Cardiac septum (tissue), 1 donor: Measurements from ENCODE around the gene PRIMA1. TPM values are rescaled to one million over a fixed set of nuclear protein-coding genes. Genes with fewer than 3 reads are reported as not detected.

Experiments
- DNase-seq: peaks from one replicate; pipeline ENCODE4 v3.0.0-alpha.2; 2020; ENCODE audit warnings: low spot score
- intact Hi-C: fragments of 100-400 bp; cut with DNase I; formaldehyde crosslinking; loops from one replicate; pipeline ENCODE4 v1.14.0; 2022
- total RNA-seq: library from RNA; stranded (reverse); fragmentation: NEBNext Ultra II Directional; extraction: Animal tissue kit (Norgen Biotek cat#: 25700); gene quantifications from one replicate; pipeline ENCODE4 v1.2.1, GENCODE V29; 2021
- donor health status: DM: no; HTN: no; CAD: no.

The PRIMA1 gene
- total RNA-seq, 1 donor from 2014 or later, result 2.3 TPM

GRCh38 chr14:93799617-93799988, 11.3 kb upstream of the PRIMA1 start:
- intact Hi-C loops, result no loop called here
- no peak for DNase-seq

- intact Hi-C loops, result no loop called here
Measured at GRCh38 chr14:93797536-93797935, 9.3 kb upstream of the PRIMA1 start.

GRCh38 chr14:93797071-93797470, 8.8 kb upstream of the PRIMA1 start:
- intact Hi-C loops, result no loop called here
- DNase-seq, result no peak

More at GRCh38 chr14:93797536-93797935, 9.3 kb upstream of the PRIMA1 start:
- no peak for DNase-seq

GRCh38 chr14:93794756-93795155, 6.5 kb upstream of the PRIMA1 start:
- DNase-seq, result no peak
- intact Hi-C loops, result no loop called here

GRCh38 chr14:93793555-93794324, 5.5 kb upstream of the PRIMA1 start:
- DNase-seq, result no peak
- intact Hi-C loops, result no loop called here

- intact Hi-C loops, result no loop called here
- no peak for DNase-seq
Measured at GRCh38 chr14:93792391-93792790, 4.1 kb upstream of the PRIMA1 start.

GRCh38 chr14:93790966-93791365, 2.7 kb upstream of the PRIMA1 start:
- intact Hi-C loops, result no loop called here
- no peak for DNase-seq

GRCh38 chr14:93789228-93790130, 1.2 kb upstream of the PRIMA1 start:
- DNase-seq, result no peak
- intact Hi-C loops, result loop anchor here (2.0 to 5.0 kb wide), 3 partner anchors 47 to 135 kb away; no protein-coding TSS in a partner anchor

GRCh38 chr14:93788543-93789227, 400 bp upstream of the PRIMA1 start:
- no peak for DNase-seq
- intact Hi-C loops, result loop anchor here (2.0 to 5.0 kb wide), 3 partner anchors 46 to 134 kb away; no protein-coding TSS in a partner anchor

GRCh38 chr14:93787465-93788292, 606 bp downstream of the PRIMA1 start:
- intact Hi-C loops, result loop anchor here (2.0 to 5.0 kb wide), 3 partner anchors 45 to 133 kb away; no protein-coding TSS in a partner anchor
- no peak for DNase-seq

- DNase-seq, result no peak
- intact Hi-C loops, result loop anchor here (5.0 kb wide), 1 partner anchor 107 kb away; no protein-coding TSS in a partner anchor
Measured at GRCh38 chr14:93785423-93785822, 2.9 kb downstream of the PRIMA1 start.

- no peak for DNase-seq
- intact Hi-C loops, result loop anchor here (5.0 kb wide), 1 partner anchor 107 kb away; no protein-coding TSS in a partner anchor
Measured at GRCh38 chr14:93784878-93785277, 3.4 kb downstream of the PRIMA1 start.

GRCh38 chr14:93780813-93781400, 7.4 kb downstream of the PRIMA1 start:
- intact Hi-C loops, result no loop called here
- no peak for DNase-seq

GRCh38 chr14:93778856-93779629, 9.2 kb downstream of the PRIMA1 start:
- intact Hi-C loops, result no loop called here
- DNase-seq, result no peak

- intact Hi-C loops, result no loop called here
- DNase-seq, result no peak
Measured at GRCh38 chr14:93778453-93778852, 9.8 kb downstream of the PRIMA1 start.

GRCh38 chr14:93775744-93776143, 12.5 kb downstream of the PRIMA1 start:
- DNase-seq, result no peak
- intact Hi-C loops, result no loop called here

GRCh38 chr14:93775158-93775557, 13.1 kb downstream of the PRIMA1 start:
- DNase-seq, result no peak
- intact Hi-C loops, result no loop called here

- DNase-seq, result no peak
Measured at GRCh38 chr14:93772263-93772662, 16.0 kb downstream of the PRIMA1 start.

More at GRCh38 chr14:93772263-93772662, 16.0 kb downstream of the PRIMA1 start:
- intact Hi-C loops, result no loop called here
